Neural cell (in vitro differentiated cells): ENCODE measurements around the gene PGBD5. TPM values are rescaled to one million over a fixed set of nuclear protein-coding genes. Genes with fewer than 3 reads are reported as not detected.

ENCODE experiments used
- H2AFZ ChIP-seq: fragments of 200-600, 300-800 bp; sonication (generic), shearing (Covaris generic); 2 replicates; pipeline ENCODE4 v1.6.0; 2014; ENCODE audit warnings: low read depth, mild to moderate bottlenecking, antibody characterized with exemption, low read length, moderate library complexity
- H3F3A ChIP-seq: fragments of 200-600 bp; shearing (Covaris generic); 2 replicates; pipeline ENCODE4 v1.6.1; 2016; ENCODE audit warnings: mild to moderate bottlenecking, moderate library complexity, mixed read lengths, antibody characterized with exemption, low read length; ENCODE audit not compliant: insufficient read depth, poor library complexity, severe bottlenecking
- H3K27ac ChIP-seq: fragments of 200-600, 300-800 bp; sonication (generic), shearing (Covaris generic); 2 replicates; pipeline ENCODE4 v1.5.1; 2014; ENCODE audit warnings: mild to moderate bottlenecking, low read length, moderate library complexity
- H3K27me3 ChIP-seq: fragments of 300-800, 200-600 bp; sonication (generic), shearing (Covaris generic); 2 replicates; pipeline ENCODE4 v1.6.0; 2014; ENCODE audit warnings: mild to moderate bottlenecking, low read depth, low read length, moderate library complexity; ENCODE audit not compliant: insufficient read depth
- H3K36me3 ChIP-seq: fragments of 300-800, 200-600 bp; sonication (generic), shearing (Covaris generic); 2 replicates; pipeline ENCODE4 v1.5.1; 2014; ENCODE audit warnings: mild to moderate bottlenecking, antibody characterized with exemption, low read length, moderate library complexity; ENCODE audit not compliant: insufficient read depth
- H3K4me2 ChIP-seq: fragments of 300-800, 200-600 bp; sonication (generic), shearing (Covaris generic); 2 replicates; pipeline ENCODE4 v1.6.0; 2014; ENCODE audit warnings: mild to moderate bottlenecking, low read length
- H3K4me3 ChIP-seq: fragments of 300-800, 200-600 bp; sonication (generic), shearing (Covaris generic); 2 replicates; pipeline ENCODE4 v1.5.1; 2014; ENCODE audit warnings: mild to moderate bottlenecking, low read length, moderate library complexity
- H3K79me2 ChIP-seq: fragments of 200-600 bp; shearing (Covaris generic); replicated peaks from 2 replicates; pipeline ENCODE4 v1.6.0; 2014; ENCODE audit warnings: mild to moderate bottlenecking, low read length, moderate library complexity; ENCODE audit not compliant: insufficient read depth
- H3K9ac ChIP-seq: fragments of 300-800, 200-600 bp; sonication (generic), shearing (Covaris generic); 2 replicates; pipeline ENCODE4 v1.6.1; 2016; ENCODE audit warnings: mild to moderate bottlenecking, low read length, mixed read lengths
- H3K9me2 ChIP-seq: fragments of 200-600 bp; shearing (Covaris generic); 2 replicates; pipeline ENCODE4 v1.6.1; 2016; ENCODE audit warnings: mild to moderate bottlenecking, low read length, mixed read lengths; ENCODE audit not compliant: insufficient read depth
- H3K9me3 ChIP-seq: fragments of 200-600, 300-800 bp; sonication (generic), shearing (Covaris generic); 2 replicates; pipeline ENCODE4 v1.6.1; 2016; ENCODE audit warnings: mild to moderate bottlenecking, mixed run types, low read length, moderate library complexity, mixed read lengths
- H4K20me1 ChIP-seq: fragments of 200-600 bp; shearing (Covaris generic); 2 replicates; pipeline ENCODE4 v1.6.1; 2016; ENCODE audit warnings: mild to moderate bottlenecking, mixed run types; ENCODE audit not compliant: insufficient read depth
- CTCF ChIP-seq: fragments of 450-650 bp; IDR thresholded peaks from 2 replicates; pipeline ENCODE4 v1.5.1; 2014; ENCODE audit warnings: antibody characterized with exemption, mild to moderate bottlenecking, moderate library complexity; ENCODE audit not compliant: poor library complexity, severe bottlenecking
- EP300 ChIP-seq: fragments of 450-650 bp; conservative IDR thresholded peaks from 2 replicates; pipeline ENCODE4 v1.6.1; 2014; ENCODE audit warnings: antibody characterized with exemption, mild to moderate bottlenecking, moderate library complexity; ENCODE audit not compliant: poor library complexity, severe bottlenecking
- EZH2 ChIP-seq: fragments of 200-600, 300-800 bp; shearing (Covaris generic), sonication (generic); IDR thresholded peaks from 2 replicates; pipeline ENCODE4 v1.6.1; 2014; ENCODE audit warnings: antibody characterized with exemption, low read length, borderline replicate concordance, mild to moderate bottlenecking; ENCODE audit not compliant: insufficient read depth, poor library complexity, severe bottlenecking
- MXI1 ChIP-seq: fragments of 450-650 bp; conservative IDR thresholded peaks from 2 replicates; pipeline ENCODE4 v1.6.1; 2014; ENCODE audit warnings: antibody characterized with exemption, mild to moderate bottlenecking; ENCODE audit not compliant: poor library complexity, severe bottlenecking
- POLR2AphosphoS5 ChIP-seq: IDR thresholded peaks from 2 replicates; pipeline ENCODE4 v1.6.1; 2012
- RAD21 ChIP-seq: fragments of 450-650 bp; conservative IDR thresholded peaks from 2 replicates; pipeline ENCODE4 v1.6.1; 2014; ENCODE audit warnings: antibody characterized with exemption, mild to moderate bottlenecking, moderate library complexity
- REST ChIP-seq: IDR thresholded peaks from 2 replicates; pipeline ENCODE4 v1.6.1; 2012; ENCODE audit warnings: borderline replicate concordance
- SMC3 ChIP-seq: fragments of 450-650 bp; conservative IDR thresholded peaks from 2 replicates; pipeline ENCODE4 v1.6.1; 2014; ENCODE audit warnings: antibody characterized with exemption, mild to moderate bottlenecking, moderate library complexity; ENCODE audit not compliant: poor library complexity
- TAF1 ChIP-seq: IDR thresholded peaks from 2 replicates; pipeline ENCODE4 v1.6.1; 2012; ENCODE audit warnings: low read depth
- polyA plus RNA-seq: library from polyadenylated mRNA; depleted of rRNA; stranded (reverse); fragments of >200 nt; gene quantifications from 2 replicates; pipeline ENCODE4 v1.2.3, GENCODE V29; 2014

Gene PGBD5
- polyA plus RNA-seq, 1 donor from 2014 or later, result 16.3 TPM

- no peaks in the 10 kb centered on the region for H3K9me2 ChIP-seq
- TF ChIP-seq RAD21 (no peak), MXI1 (no peak), POLR2AphosphoS5 (no peak), TAF1 (no peak), EP300 (no peak), EZH2 (no peak), REST (no peak), SMC3 (no peak), CTCF (no peak)
- H3K4me2 ChIP-seq, result no peak overlapping the region
Measured at GRCh38 chr1:230307213-230307612, 118.9 kb downstream of the PGBD5 start.

GRCh38 chr1:230306169-230306568 lies 120.0 kb downstream of the PGBD5 start:
- no peak overlapping the region for H3K9ac ChIP-seq
- H3K9me3 ChIP-seq, result no peaks in the 10 kb centered on the region
- H4K20me1 ChIP-seq, result no peaks in the 10 kb centered on the region
- H3K36me3 ChIP-seq, result no peaks in the 10 kb centered on the region
- H3K27ac ChIP-seq, result no peak overlapping the region
- TF ChIP-seq REST, result no peak
- TF ChIP-seq EP300, result no peak
- H3F3A ChIP-seq, result no peaks in the 10 kb centered on the region
- H3K27me3 ChIP-seq, result no peaks in the 10 kb centered on the region
- H3K9me2 ChIP-seq, result no peaks in the 10 kb centered on the region
- no peak overlapping the region for H3K4me2 ChIP-seq
- no peak overlapping the region for H3K4me3 ChIP-seq
- H2AFZ ChIP-seq, result no peak overlapping the region
- no peaks in the 10 kb centered on the region for H3K79me2 ChIP-seq

More at GRCh38 chr1:230307213-230307612, 118.9 kb downstream of the PGBD5 start:
- Histone ChIP-seq H3F3A (no peaks in the 10 kb centered on the region), H3K27me3 (no peaks in the 10 kb centered on the region), H3K27ac (no peak overlapping the region), H3K79me2 (no peaks in the 10 kb centered on the region), H4K20me1 (no peaks in the 10 kb centered on the region), H3K9me3 (no peaks in the 10 kb centered on the region), H3K4me3 (peak overlapping the region; percentile 17), H2AFZ (no peak overlapping the region), H3K36me3 (no peaks in the 10 kb centered on the region), H3K9ac (no peak overlapping the region)
